ENCODE measurements around the gene BHLHE40. TPM values are rescaled to one million over a fixed set of nuclear protein-coding genes. Genes with fewer than 3 reads are reported as not detected.

BHLHE40 gene
- 52.2 TPM for total RNA-seq

- Histone ChIP-seq H3K36me3 (peaks cover 8 to 11% of the 10 kb centered on the region in 2 donors), H3K27ac (peak within 1 kb of the TSS; percentile 97 to 99)
These were observed at the start of gene BHLHE40 for GRCh38 chr3:4979428-4980228. BHLHE40 (plus strand) TSS chr3:4979437; CDS start chr3:4979719, 282 bp downstream.

GRCh38 chr3:4930501-4930900 is 48.7 kb upstream of the BHLHE40 start:
- no peak for TF ChIP-seq CTCF (IDR thresholded peaks at IDR 0.05)
- H3K4me1 ChIP-seq, result no peaks in the 10 kb centered on the region
- H3K4me3 ChIP-seq, result no peak overlapping the region
- no peak for DNase-seq (ENCODE audit: low spot score in 2 of 2)
- no peak overlapping the region for H3K27ac ChIP-seq
- H3K36me3 ChIP-seq, result no peaks in the 10 kb centered on the region
- no peaks in the 10 kb centered on the region for H3K9me3 ChIP-seq
- intact Hi-C loops (cut with DNase I), result no loop called here
- no peaks in the 10 kb centered on the region for H3K27me3 ChIP-seq

More at GRCh38 chr3:4979428-4980228, at the start of gene BHLHE40:
- H3K4me3 ChIP-seq, result peak within 1 kb of the TSS; percentile 79 to 94
- H3K9me3 ChIP-seq, result no peaks in the 10 kb centered on the region
- intact Hi-C loops (cut with DNase I), result loop anchor here (2.0 to 10.0 kb wide), 8 partner anchors 82 to 677 kb away; partner anchors contain the start of genes ARL8B, ITPR1 and SETMAR
- no peaks in the 10 kb centered on the region for H3K27me3 ChIP-seq
- H3K4me1 ChIP-seq, result peaks cover 16 to 44% of the 10 kb centered on the region in 2 donors
- DNase-seq (ENCODE audit: low spot score in 2 of 2), result peak in 1 of 2 donors; percentile 71
- TF ChIP-seq CTCF (IDR thresholded peaks at IDR 0.05), result no peak

- no peaks in the 10 kb centered on the region for H3K9me3 ChIP-seq
- intact Hi-C loops (cut with DNase I), result no loop called here
- H3K4me1 ChIP-seq, result no peaks in the 10 kb centered on the region
- no peaks in the 10 kb centered on the region for H3K27me3 ChIP-seq
- no peak overlapping the region for H3K27ac ChIP-seq
- H3K4me3 ChIP-seq, result no peak overlapping the region
- DNase-seq (ENCODE audit: low spot score in 2 of 2), result no peak
- H3K36me3 ChIP-seq, result no peaks in the 10 kb centered on the region
- TF ChIP-seq CTCF (IDR thresholded peaks at IDR 0.05), result no peak
These were observed 45.2 kb upstream of the BHLHE40 start for GRCh38 chr3:4934050-4934449.

- intact Hi-C loops (cut with DNase I), result no loop called here
These were observed 43.9 kb upstream of the BHLHE40 start for GRCh38 chr3:4935347-4935746.

GRCh38 chr3:4936982-4937614 is 42.1 kb upstream of the BHLHE40 start:
- no peaks in the 10 kb centered on the region for H3K9me3 ChIP-seq
- no peak overlapping the region for H3K27ac ChIP-seq
- no peaks in the 10 kb centered on the region for H3K4me1 ChIP-seq
- H3K4me3 ChIP-seq, result no peak overlapping the region
- H3K36me3 ChIP-seq, result no peaks in the 10 kb centered on the region
- TF ChIP-seq CTCF (IDR thresholded peaks at IDR 0.05), result no peak
- H3K27me3 ChIP-seq, result no peaks in the 10 kb centered on the region
- DNase-seq (ENCODE audit: low spot score in 2 of 2), result no peak
- intact Hi-C loops (cut with DNase I), result no loop called here

More at GRCh38 chr3:4935347-4935746, 43.9 kb upstream of the BHLHE40 start:
- Histone ChIP-seq H3K9me3 (no peaks in the 10 kb centered on the region), H3K4me3 (no peak overlapping the region), H3K27ac (no peak overlapping the region), H3K36me3 (no peaks in the 10 kb centered on the region), H3K27me3 (no peaks in the 10 kb centered on the region), H3K4me1 (no peaks in the 10 kb centered on the region)
- no peak for TF ChIP-seq CTCF (IDR thresholded peaks at IDR 0.05)
- DNase-seq (ENCODE audit: low spot score in 2 of 2), result no peak
